Vagina (tissue), 2 donors: ENCODE results near the gene MFSD6. TPM values are rescaled to one million over a fixed set of nuclear protein-coding genes. Genes with fewer than 3 reads are reported as not detected.

Experiments
- DNase-seq, 2 donors: peaks; one replicate each; pipeline ENCODE4 v3.0.0-alpha.2; 2017; ENCODE audit errors: extremely low spot score in 2 of 2
- H3K27ac ChIP-seq: fragments of 200-600 bp; sonication (generic); one replicate; pipeline ENCODE4 v1.5.1; 2019
- H3K27me3 ChIP-seq: fragments of 200-600 bp; sonication (generic); one replicate; pipeline ENCODE4 v1.5.1; 2019
- H3K36me3 ChIP-seq, 2 donors: fragments of 200-600 bp; sonication (generic); one replicate each; pipeline ENCODE4 v1.5.1; 2017 to 2019
- H3K4me1 ChIP-seq: fragments of 200-600 bp; sonication (generic); one replicate; pipeline ENCODE4 v1.5.1; 2019
- H3K4me3 ChIP-seq, 2 donors: fragments of 200-600 bp; sonication (generic); 1 replicate in 1 of 2; 2 replicates in 1 of 2; pipeline ENCODE4 v1.5.1; 2016 to 2019
- H3K9me3 ChIP-seq: fragments of 200-600 bp; sonication (generic); one replicate; pipeline ENCODE4 v1.5.1; 2019
- CTCF ChIP-seq, 3 experiments: fragments of 450-650 bp in 2 of 3; fragments of 200-600 bp in 1 of 3; sonication (generic) in 1 of 3; IDR thresholded peaks; one replicate each; pipeline ENCODE4 v1.5.1; 2017 to 2019; ENCODE audit warnings: antibody characterized with exemption in 3 of 3, mild to moderate bottlenecking in 2 of 3, moderate library complexity in 2 of 3
- POLR2A ChIP-seq, 2 donors: fragments of 450-650 bp; IDR thresholded peaks; one replicate each; pipeline ENCODE4 v1.6.1; 2017; ENCODE audit warnings: antibody characterized with exemption in 2 of 2, mild to moderate bottlenecking in 2 of 2, moderate library complexity in 2 of 2
- POLR2AphosphoS5 ChIP-seq, 2 donors: sonication (generic); formaldehyde crosslinking; IDR thresholded peaks; one replicate each; pipeline ENCODE4 v1.9.0; 2017; ENCODE audit warnings: antibody characterized with exemption in 2 of 2, mild to moderate bottlenecking in 2 of 2, low read depth in 1 of 2; ENCODE audit not compliant: insufficient read depth in 1 of 2
- intact Hi-C: fragments of 100-400 bp; cut with DNase I; formaldehyde crosslinking; loops from one replicate; pipeline ENCODE4 v1.15.1; 2023
- total RNA-seq: library from RNA; depleted of rRNA; stranded (reverse); fragments of >200 nt; gene quantifications from one replicate; pipeline ENCODE4 v1.2.3, GENCODE V29; 2016

Gene MFSD6
- total RNA-seq, 1 donor from 2014 or later = 84.7 TPM

- TF ChIP-seq POLR2AphosphoS5 (IDR thresholded peaks at IDR 0.05; ENCODE audit: insufficient read depth in 1 of 2, low read depth in 1 of 2) (no peak), POLR2A (IDR thresholded peaks at IDR 0.05) (no peak), CTCF (IDR thresholded peaks at IDR 0.05) (no peak)
- intact Hi-C loops = no loop called here
- H3K9me3 ChIP-seq = no peaks in the 10 kb centered on the region
- no peak overlapping the region for H3K27ac ChIP-seq
- H3K27me3 ChIP-seq = no peaks in the 10 kb centered on the region
- no peak for DNase-seq
- H3K4me3 ChIP-seq = no peak overlapping the region
- peaks cover 0 to 6% of the 10 kb centered on the region in 2 donors for H3K36me3 ChIP-seq
- H3K4me1 ChIP-seq = no peaks in the 10 kb centered on the region
Observed at GRCh38 chr2:190455358-190456095, 47.4 kb downstream of the MFSD6 start.

GRCh38 chr2:190456833-190457232 is 48.7 kb downstream of the MFSD6 start:
- TF ChIP-seq POLR2AphosphoS5 (IDR thresholded peaks at IDR 0.05; ENCODE audit: insufficient read depth in 1 of 2, low read depth in 1 of 2) (no peak), CTCF (IDR thresholded peaks at IDR 0.05) (no peak), POLR2A (IDR thresholded peaks at IDR 0.05) (no peak)
- no peaks in the 10 kb centered on the region for H3K9me3 ChIP-seq
- H3K4me3 ChIP-seq = no peak overlapping the region
- peaks cover 0 to 6% of the 10 kb centered on the region in 2 donors for H3K36me3 ChIP-seq
- no peaks in the 10 kb centered on the region for H3K27me3 ChIP-seq
- H3K4me1 ChIP-seq = no peaks in the 10 kb centered on the region
- intact Hi-C loops = no loop called here
- H3K27ac ChIP-seq = no peak overlapping the region
- no peak for DNase-seq

- DNase-seq = no peak
- Histone ChIP-seq H3K4me3 (no peak overlapping the region), H3K4me1 (no peaks in the 10 kb centered on the region), H3K27ac (no peak overlapping the region), H3K9me3 (no peaks in the 10 kb centered on the region), H3K27me3 (no peaks in the 10 kb centered on the region), H3K36me3 (peaks cover 0 to 6% of the 10 kb centered on the region in 2 donors)
- TF ChIP-seq CTCF (IDR thresholded peaks at IDR 0.05) (no peak), POLR2A (IDR thresholded peaks at IDR 0.05) (no peak), POLR2AphosphoS5 (IDR thresholded peaks at IDR 0.05; ENCODE audit: insufficient read depth in 1 of 2, low read depth in 1 of 2) (no peak)
- intact Hi-C loops = no loop called here
Observed at GRCh38 chr2:190457256-190457655, 49.1 kb downstream of the MFSD6 start.

- peaks cover 0 to 6% of the 10 kb centered on the region in 2 donors for H3K36me3 ChIP-seq
- H3K27ac ChIP-seq = no peak overlapping the region
- H3K4me3 ChIP-seq = no peak overlapping the region
- no peak for TF ChIP-seq POLR2AphosphoS5 (IDR thresholded peaks at IDR 0.05; ENCODE audit: insufficient read depth in 1 of 2, low read depth in 1 of 2)
- no peak for TF ChIP-seq POLR2A (IDR thresholded peaks at IDR 0.05)
- no peaks in the 10 kb centered on the region for H3K9me3 ChIP-seq
- H3K27me3 ChIP-seq = no peaks in the 10 kb centered on the region
- intact Hi-C loops = no loop called here
- no peak for DNase-seq
- no peaks in the 10 kb centered on the region for H3K4me1 ChIP-seq
Observed at GRCh38 chr2:190458352-190459107, 50.4 kb downstream of the MFSD6 start.

GRCh38 chr2:190459881-190460280 is 51.7 kb downstream of the MFSD6 start:
- Histone ChIP-seq H3K27ac (no peak overlapping the region), H3K27me3 (no peaks in the 10 kb centered on the region), H3K4me3 (no peak overlapping the region), H3K36me3 (peaks cover 0 to 6% of the 10 kb centered on the region in 2 donors), H3K9me3 (no peaks in the 10 kb centered on the region), H3K4me1 (peaks cover 5% of the 10 kb centered on the region)
- TF ChIP-seq POLR2A (IDR thresholded peaks at IDR 0.05) = no peak
- no peak for TF ChIP-seq POLR2AphosphoS5 (IDR thresholded peaks at IDR 0.05; ENCODE audit: insufficient read depth in 1 of 2, low read depth in 1 of 2)
- no peak for TF ChIP-seq CTCF (IDR thresholded peaks at IDR 0.05)
- intact Hi-C loops = no loop called here
- no peak for DNase-seq
